RPMI7951 (cell line): ENCODE measurements around the gene DHRS9. TPM values are rescaled to one million over a fixed set of nuclear protein-coding genes. Genes with fewer than 3 reads are reported as not detected.

Experiments used
- DNase-seq: peaks from one replicate; pipeline ENCODE4 v3.0.0-alpha.2; 2012; ENCODE audit warnings: low read depth
- total RNA-seq: library from RNA; depleted of rRNA; stranded (reverse); fragments of >200 nt; shearing (Covaris generic); gene quantifications from 2 replicates; pipeline ENCODE4 v1.2.3, GENCODE V29; 2014

Gene DHRS9
- total RNA-seq, 1 experiment from 2014 or later: not detected

DNA sequence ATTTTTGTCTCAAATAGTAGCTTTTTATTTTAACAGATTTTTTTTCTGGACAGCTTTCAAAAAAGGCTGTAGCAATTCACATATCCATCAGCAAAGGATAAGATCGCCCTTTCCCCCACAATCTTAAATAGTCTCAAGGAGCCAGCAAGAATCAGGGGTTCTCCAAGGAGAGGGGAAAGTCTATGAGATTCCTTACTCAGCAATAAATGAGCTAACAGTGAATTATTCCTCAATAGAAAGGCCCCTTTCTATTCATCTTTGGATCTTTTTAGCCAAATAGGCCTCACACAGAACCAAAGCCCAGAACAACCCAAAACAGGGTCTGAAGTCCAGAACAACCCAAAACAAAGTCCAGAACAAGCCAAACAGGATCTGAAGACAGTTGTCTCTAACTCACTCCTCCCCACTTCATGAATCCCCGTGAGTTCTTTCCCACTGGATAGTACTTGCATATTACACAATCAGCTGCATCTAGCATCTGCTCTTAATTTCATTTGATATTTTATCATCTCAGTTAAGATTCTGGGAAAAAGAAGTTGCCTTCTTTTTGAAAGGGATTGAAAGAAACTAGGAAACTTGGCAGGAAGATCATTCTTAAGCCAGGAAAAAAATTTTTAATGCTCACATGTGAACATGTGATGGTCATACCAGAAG lies 3.4 kb upstream of the DHRS9 start:
- no peak for DNase-seq

DNA sequence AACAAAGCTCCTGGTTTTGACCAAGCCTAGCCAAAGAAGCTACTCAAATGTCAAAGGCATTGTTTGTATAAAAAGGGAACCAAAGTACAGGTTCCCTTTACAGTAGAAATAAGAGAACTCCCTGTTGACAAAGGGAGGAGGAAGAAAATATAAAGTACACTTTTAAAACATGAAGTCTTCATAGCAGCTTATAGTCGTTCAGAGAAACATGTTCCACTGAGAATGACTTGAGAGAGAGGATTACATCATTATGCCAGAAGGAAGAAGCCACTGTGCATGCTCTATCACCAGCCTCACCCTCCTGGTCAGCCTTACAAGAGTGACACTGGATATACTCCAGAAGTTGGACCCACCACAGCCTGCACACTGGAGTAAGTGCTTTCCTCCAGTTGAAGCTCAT lies 2.5 kb upstream of the DHRS9 start:
- DNase-seq: no peak

DNA sequence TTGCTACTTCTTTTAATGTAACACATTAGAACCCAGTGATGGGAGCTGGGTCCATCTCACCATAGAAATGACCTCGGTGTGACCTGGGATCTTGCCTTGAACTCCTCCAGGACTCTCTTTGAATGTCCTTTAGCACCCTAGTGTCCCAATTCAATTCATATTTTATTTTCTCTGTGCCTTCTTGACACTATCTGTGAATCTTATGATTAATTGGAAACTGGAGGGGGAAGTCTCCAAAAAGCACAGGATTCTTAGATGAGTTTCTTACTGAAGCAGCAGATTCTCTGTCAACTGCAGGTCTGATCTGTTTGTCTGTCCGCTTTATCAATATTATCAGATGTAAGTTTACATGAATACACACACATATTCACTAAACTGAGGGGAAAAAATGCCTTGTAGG lies 470 bp downstream of the DHRS9 start:
- no peak for DNase-seq

DNA sequence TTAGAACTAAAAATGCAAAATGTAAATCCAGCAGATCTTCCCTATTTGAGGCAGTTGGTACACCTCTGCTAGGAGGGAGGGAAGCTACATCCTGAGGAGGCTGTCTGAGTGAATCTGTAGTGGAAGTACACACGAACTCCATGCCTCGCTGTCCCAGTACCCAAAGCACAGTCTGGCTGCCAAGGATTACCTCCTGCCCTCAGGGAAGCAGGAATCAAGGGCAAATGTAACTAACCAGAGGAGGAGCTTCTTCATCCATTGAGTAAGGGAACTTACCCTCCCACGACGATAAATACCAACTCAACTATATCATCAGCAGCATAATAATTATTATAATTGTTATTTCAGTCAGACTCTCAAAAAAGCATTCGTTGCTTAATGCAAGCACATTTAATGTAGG lies 2.1 kb downstream of the DHRS9 start:
- DNase-seq: no peak

DNA sequence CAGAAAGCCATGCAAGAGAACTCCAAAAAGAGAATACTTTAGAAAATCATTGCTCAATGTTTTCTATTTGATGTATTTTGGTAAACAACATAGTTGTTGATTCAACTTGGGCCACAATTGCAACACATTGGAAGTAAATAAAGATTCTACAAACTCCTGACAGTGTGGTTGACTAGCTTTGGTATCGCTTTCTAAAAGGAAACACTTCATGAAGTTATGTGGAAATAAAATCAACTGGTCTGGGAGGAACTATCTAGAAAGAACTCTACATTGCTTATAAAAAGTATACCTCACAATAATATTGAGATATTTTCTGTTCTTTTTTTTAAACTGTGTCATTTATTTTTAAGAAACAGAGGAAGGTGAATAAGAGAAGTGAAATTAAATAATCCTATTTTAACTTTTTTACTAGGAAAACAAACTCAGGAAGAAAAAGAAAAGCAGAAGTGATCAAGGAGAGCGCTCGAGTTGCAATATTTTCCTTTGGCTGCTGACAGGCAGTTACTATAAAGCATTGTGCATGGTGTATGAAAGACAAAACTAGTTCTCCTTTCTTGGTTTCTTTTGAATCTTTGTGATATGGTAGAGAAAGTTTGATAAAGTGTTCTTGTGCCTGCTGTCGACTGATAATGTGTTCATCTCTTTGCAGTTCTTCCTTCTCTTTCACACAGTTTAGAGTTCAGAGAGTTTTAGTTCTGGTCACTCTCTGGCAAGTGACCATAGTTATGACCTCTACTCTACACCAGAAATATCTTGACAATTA lies 3.0 kb downstream of the DHRS9 start:
- no peak for DNase-seq

DNA sequence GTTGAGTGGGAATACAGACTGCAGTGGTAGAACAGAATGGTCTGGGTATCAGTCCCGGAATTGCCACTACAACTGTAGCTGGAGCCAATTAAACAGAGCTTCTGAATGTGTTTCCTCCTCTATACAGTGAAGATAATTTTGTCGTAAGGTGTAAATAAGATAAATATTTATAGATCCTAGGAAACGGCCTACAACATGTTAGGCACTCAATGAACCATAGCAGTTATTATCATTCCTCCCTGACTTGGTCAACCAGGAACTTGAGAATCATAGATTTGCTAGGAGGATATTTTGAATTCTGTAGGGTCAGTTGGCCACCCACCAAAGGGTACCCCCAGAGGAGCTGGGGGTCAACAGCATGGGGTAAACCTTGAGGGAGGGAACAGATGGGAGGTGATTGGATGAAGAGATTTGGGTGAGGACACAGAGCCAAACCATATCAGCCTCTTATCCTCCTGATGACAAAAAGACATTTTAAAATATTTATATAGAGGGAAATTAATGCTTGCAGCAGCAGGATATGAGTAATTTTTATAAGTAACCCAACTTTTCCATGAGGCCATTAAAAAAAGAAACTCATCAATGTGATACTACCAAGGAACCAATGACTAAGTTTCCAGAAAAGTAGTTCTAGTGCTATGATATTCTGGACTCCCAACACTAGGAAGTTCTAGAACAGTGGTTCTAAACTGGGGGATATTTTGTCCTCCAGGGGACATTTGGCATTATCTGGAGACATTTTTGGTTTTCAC lies 4.0 kb downstream of the DHRS9 start:
- DNase-seq: no peak

DNA sequence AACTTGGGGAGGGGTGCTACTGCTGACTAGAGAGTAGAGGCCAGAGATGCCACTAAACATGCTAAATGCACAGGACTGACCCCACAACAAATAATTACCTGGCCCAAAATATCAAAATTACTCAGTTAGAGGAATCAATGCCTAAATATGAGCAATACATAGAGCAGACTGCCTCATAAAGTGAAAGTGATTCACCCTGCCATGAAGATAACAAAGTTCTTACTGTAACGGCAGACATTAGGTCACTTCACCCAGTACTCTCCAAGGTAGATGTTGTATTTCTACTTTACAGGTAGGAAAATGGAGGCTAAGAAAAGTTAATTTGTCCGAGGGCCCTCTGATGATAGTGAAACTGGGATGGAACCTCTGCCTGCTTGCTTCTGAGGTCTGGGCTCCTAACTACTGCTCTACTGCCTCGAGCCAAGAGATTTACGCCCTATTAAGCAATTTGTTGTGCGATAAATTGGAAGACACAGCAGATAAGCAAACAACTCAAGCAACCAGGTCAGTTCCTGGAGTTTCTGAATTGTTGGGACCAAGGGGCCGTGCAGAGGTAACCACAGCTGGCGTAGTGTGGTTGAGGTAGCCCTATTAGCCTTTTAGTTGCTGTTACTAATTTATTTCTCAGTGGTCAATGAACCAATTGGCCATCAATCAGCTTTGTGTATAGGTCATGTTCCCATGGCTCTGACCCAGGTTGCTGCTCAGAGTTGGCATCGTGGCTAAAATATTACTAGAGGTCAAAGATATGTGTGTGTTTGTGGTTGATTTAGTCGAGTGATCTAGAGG lies 4.8 kb downstream of the DHRS9 start:
- DNase-seq: no peak

DNA sequence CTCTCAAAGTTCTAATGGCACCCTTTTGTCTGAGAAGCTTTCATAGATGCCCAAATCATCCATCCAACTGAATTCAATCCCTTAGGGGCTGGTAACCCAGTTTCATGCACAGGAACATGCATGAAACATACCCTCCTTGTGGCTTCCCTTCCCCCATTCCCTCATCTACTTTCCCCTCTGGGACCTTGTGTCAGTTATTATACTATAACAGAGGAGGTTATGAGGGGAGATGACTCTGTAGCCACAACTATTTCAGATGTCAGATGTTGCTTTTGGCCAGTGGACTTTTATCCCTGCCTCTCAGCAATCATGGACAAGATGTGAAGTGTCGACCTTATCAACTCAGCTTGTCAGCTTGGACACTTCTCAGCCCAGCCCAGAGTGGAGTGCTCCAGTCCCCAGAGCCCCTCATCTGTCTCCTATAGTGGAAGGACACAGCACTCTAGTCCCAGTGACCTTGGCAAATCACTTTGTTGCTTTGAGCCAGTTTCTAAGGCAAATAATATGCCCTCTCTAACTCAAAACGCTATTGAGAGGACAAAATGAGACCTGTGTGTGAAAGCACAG lies 8.4 kb downstream of the DHRS9 start:
- no peak for DNase-seq

DNA sequence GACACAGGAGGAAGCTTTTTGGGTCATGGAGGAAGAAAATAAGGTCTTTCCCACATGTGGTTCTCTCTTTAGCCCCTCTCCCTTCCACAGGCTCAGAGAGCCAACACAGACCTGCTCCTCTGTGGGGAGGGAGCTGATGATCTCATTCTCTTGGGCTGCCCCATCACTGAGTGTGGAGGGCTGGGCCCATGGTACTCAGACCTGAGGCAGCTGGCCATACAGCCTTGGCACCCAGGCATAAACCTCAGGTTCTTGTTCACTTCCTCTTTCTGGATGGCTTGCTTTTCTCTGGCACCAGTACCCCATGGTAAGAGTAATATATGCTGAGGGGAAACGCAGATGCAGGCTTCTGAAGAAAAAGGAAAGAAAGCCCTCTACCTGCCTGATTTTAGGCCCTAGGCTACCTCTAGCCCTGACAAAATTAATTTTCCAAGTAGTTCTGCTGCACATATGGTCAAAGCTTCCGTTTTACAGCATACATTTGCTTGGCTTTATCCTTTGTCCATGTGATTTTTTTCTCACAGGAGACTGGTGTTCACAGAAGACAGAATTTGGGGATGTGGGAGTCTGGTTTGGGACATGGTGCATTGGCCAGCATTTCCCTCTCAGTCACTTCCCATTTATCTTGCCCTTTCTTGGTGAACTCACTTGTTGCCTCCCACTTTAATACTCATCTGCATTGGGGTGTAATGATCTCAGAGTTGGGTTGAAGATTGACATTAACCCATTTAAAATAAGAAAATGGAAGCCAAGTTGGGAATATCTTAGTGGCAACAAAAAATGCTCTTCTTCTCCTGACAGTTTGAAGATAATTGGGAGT lies 11.1 kb downstream of the DHRS9 start:
- DNase-seq: no peak

DNA sequence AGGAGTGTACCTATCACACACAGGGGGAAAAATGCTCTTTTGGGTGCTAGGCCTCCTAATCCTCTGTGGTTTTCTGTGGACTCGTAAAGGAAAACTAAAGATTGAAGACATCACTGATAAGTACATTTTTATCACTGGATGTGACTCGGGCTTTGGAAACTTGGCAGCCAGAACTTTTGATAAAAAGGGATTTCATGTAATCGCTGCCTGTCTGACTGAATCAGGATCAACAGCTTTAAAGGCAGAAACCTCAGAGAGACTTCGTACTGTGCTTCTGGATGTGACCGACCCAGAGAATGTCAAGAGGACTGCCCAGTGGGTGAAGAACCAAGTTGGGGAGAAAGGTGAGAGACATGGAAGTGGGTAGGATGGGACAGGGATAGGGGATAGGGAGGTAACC lies 12.2 kb downstream of the DHRS9 start:
- DNase-seq: no peak

DNA sequence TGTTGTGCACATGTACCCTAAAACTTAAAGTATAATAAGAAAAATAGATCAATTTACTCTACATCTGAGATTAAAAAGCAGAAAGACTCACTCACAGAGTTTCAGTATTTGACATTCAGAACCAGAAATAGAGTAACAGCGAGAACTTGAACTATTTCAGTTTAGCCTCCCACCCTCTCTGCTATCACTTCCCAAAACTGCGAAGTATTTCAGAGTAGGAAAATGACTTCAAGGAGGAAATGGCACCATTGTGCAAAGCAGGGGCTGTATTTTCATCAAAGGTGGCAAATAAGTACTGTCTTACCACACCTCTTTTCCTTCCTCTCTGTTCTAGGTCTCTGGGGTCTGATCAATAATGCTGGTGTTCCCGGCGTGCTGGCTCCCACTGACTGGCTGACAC lies 13.6 kb downstream of the DHRS9 start:
- no peak for DNase-seq

DNA sequence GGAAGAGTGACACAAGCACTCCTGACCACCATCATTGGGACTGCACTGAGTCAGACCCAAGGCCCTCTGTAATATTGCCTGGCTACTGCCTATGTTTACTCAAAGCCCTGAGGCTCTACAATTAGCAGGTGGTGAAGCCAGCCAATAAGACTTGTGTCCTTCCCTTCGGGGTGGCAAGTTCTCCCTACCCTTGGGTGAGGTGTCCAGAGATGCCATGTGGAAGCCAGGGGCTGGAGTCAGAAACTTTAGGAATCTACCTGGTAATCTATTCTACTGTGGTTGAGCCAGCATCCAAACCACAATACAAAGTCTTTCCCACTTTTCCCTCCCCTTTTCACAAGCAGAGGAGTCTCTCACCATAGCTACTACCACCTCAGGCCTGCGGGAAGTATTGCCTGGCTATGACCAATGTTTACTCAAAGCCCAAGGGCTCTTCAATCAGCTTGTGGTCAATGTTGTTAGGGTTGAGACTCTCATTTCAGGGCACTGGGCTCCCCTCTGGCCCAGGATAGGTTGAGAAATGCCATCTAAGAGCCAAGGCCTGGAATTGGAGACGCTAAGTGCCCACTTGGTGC lies 17.6 kb downstream of the DHRS9 start:
- no peak for DNase-seq

DNA sequence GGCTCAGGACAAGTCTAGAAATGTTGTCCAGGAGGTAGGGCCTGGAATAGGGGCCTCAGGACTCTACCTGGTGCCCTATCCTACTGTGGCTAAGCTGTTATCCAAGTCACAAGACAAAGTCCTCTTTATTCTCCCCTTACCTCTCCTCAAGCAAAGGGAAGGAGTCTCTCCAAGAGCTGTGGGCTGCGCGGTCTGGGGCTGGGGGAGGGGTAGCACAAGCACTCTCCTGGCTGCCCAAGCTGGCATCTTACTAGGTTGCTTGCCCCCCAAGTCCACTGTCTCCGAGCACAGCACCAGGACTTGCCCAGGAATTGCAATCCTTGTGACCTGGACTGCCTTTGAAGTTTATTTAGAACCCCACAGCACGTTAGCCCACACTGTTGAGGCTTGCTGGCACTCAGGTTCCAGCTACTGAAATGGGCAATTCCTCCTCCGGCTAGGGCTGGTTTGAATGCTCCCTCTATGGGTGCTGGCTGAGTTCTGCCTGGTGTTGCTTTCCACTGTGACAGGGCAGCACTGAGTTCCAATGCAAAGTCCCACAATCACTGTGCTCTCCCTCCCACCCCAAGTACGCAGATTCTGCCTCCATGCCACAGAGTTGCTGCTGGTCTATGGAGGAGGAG lies 18.5 kb downstream of the DHRS9 start:
- DNase-seq: no peak

DNA sequence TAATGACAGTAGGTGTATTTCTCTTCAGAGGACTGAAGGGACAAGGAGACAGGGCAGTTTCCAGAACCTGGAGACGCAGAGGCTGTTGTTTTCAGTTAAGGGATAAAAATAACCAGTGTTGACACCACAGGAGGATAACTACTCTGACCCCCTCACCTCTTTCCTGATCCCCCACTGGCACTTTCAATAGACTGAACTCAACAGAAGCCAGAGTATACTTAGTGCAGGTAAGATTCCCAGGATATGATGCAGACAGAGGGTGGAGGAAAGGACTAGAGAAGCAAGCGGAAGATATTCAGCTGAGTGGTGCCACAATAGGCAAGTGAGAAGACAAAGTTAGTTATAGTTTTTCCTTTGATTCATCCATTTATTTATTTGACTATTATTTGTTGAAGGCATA lies 19.8 kb downstream of the DHRS9 start:
- no peak for DNase-seq

DNA sequence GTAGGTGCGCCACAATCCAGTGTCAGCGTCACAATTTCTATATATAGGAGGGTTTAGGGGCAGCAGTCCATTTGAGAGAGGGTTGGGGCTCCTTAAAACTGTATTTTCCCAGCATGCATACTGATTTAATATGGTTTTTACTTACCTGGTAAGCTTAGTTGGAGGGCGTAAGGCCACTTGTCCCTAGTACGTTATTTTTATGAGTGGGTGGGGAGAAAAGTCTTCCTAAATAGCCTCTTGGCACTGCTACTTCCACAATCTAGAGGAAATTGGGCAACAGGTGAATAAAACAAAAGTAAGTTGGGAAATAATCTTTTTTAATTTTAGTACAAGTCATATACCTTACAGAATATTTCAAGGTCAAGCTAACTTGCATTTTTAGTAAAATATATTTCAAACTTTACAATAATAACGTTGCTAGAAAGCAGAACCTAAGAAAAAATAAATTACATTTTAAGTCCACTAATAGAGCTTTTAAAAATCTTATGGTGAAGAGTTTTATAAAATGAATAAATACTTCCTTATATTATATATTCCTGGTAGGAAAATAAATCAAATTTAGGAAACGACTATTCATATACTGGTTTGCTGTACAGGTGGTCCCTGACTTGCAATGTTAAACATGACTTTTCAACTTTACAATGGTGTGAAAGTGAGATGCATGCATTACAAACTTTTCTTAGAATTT lies 20.9 kb downstream of the DHRS9 start:
- no peak for DNase-seq

DNA sequence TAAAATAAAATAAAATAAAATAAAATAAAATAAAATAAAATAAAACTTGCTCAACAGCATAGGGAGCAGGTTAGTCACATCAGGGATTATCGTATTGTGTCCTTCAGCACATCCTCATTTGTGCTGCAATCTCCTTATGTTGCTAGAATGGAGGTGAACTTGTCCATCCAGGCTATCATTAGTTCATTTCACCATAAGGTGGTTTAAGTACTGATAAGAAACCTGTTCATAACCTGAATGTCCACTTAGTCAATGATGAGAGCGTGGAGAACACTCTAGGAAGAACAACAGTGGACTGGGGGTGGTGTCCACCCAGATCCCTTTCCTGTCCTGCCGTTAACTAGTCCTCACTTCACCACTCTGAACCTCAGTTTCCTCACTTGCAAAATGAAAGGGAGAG lies 21.9 kb downstream of the DHRS9 start:
- DNase-seq: no peak

DNA sequence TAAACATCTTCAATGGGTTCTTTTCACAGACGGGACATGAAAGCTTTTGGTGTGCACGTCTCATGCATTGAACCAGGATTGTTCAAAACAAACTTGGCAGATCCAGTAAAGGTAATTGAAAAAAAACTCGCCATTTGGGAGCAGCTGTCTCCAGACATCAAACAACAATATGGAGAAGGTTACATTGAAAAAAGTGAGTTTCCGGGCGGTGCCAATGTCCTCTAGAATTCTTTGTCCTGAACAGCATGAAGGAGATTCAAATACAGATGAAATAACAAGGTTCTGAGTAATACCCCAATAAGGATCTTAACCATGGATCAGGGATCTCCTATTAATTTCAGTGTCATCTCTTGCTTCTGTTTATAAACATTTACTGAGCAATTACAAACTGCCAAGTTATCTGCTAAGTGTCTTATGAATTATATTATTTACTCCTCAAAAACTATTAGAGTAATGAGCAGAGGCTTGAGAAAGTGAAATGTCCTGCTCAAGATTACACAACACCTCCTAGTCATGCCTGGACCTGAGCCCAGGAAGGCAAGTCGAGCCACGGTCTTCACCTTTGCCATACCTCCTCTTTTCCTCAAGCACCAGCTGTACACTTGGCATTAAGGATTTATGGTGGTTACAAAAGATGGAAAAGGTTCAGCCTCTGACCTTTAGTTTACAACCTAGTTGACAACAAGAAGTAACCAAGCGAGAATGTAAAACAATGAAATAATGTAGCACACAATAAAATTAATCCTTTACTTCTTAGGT lies 22.6 kb downstream of the DHRS9 start:
- no peak for DNase-seq

DNA sequence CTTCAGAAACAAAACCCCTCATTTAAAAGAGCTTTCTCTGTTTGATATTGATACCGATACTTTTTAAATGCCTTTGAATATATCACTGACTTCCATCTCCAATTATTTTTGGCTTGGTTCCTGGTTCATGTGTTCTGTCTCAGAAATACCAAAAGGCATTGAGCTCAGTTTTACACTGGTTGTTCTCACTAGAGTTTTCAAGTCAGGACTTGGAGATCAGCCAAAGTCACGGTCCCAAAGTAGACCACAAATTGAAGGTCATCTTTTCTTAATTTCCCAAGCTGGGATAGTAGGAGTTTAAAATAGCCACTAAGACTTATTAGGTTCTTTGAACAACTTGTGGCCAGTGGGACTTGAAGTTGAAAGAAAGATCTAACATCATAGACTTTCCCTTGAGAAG lies 24.2 kb downstream of the DHRS9 start:
- DNase-seq: no peak

DNA sequence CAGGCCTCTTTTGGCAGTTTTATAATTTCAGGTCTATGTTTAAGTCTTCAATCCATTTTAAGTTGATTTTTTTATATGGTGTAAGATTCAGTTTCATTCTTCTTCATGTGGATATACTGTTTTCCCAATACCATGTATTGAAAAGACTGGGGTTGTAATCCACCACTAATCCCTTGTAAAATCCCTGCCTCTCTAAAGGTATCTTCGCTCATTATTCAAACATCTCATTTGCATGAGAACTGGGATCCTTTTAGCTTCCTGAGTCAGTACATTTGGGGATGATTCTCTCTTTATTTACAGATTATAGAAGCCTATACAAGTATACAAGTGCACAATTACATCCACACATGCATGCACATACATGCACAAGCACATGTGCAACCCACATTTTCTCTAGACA lies 25.3 kb downstream of the DHRS9 start:
- DNase-seq: no peak
